Activated CD4-positive, alpha-beta T cell treated with anti-CD3 and anti-CD28 coated beads, Interleukin-2, amount 10 ng/mL, durations not matched to agents 24 days and 14 days (primary cell): ENCODE results near the gene SLC5A3. TPM values are rescaled to one million over a fixed set of nuclear protein-coding genes. Genes with fewer than 3 reads are reported as not detected.
A peak's percentile ranks its signal among the peaks of the same experiment; 100 is the strongest.

ENCODE experiments used
- DNase-seq: peaks from one replicate; pipeline ENCODE4 v3.0.0; 2022
- H3K27ac Mint-ChIP-seq: one replicate; pipeline ENCODE4 v1.8.0; 2022; ENCODE audit warnings: mild to moderate bottlenecking, mixed read lengths
- H3K27me3 Mint-ChIP-seq: one replicate; pipeline ENCODE4 v1.8.0; 2022; ENCODE audit warnings: mixed read lengths
- H3K36me3 Mint-ChIP-seq: one replicate; pipeline ENCODE4 v1.8.0; 2022; ENCODE audit warnings: low read depth, mild to moderate bottlenecking, mixed read lengths
- H3K4me1 Mint-ChIP-seq: one replicate; pipeline ENCODE4 v1.8.0; 2021; ENCODE audit warnings: mixed read lengths
- H3K4me3 Mint-ChIP-seq: one replicate; pipeline ENCODE4 v1.8.0; 2022; ENCODE audit warnings: mild to moderate bottlenecking, moderate library complexity, mixed read lengths
- H3K9me3 Mint-ChIP-seq: one replicate; pipeline ENCODE4 v1.8.0; 2021; ENCODE audit warnings: mixed read lengths
- intact Hi-C: fragments of 100-400 bp; cut with micrococcal nuclease; formaldehyde crosslinking; loops from one replicate; pipeline ENCODE4 v1.15.1; 2023
- total RNA-seq: library from RNA; stranded (reverse); gene quantifications from 2 replicates; pipeline ENCODE4 v1.2.3, GENCODE V29; 2022

Gene SLC5A3
- total RNA-seq, 1 donor from 2014 or later = 55.4 TPM

DNA sequence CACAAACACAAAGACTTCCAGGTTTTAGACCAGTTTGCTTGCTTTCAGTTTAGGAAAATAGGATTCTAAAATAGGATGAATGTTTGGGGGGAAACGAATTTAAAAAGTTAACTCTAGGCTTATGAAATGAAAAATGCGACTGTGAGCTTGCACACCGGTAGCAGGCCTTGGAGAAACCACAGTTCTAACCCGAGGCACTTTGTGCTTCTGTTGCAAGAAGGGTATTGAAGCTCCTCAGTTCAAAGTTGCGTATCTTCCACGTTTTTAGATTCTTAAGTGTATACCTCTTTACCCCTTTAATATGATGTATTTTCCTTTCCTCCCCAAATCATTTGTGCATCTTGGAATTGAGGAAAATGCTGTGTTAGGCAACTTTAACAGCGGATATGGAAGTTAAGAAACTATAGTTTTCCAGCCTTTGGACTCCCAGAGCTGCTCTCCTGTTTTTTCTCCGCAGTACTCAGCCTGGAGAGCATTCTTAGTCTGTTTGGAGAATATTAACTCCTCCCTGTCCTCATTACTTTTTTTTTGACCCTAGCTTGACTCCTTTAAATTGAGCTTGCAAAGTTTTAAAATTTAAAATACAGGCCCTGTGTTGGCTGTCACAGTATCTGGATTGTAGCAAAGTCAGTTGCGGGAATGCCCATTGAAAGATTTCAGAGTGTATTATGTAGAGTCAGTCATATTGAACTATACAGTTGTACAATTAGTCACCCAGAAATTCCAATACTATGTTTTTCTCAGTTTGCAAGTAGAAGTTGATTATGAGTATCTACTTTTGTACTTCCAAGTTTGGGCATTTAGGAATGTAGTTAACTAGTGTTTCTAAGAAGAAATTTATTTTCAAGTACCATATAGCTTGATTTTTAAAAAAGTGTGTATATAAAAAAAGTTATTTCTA, 2.6 kb downstream of the SLC5A3 start:
- Mint-ChIP-seq H3K27me3 (no peaks in the 10 kb centered on the region), H3K9me3 (no peaks in the 10 kb centered on the region), H3K36me3 (peaks cover 65% of the 10 kb centered on the region), H3K4me3 (peak overlapping the region; percentile 96), H3K27ac (peak overlapping the region; percentile 90), H3K4me1 (peaks cover 66% of the 10 kb centered on the region)
- intact Hi-C loops = loop anchor here (1.0 to 5.0 kb wide), 6 partner anchors 44 to 273 kb away; no protein-coding TSS in a partner anchor
- DNase-seq = peak; percentile 70

DNA sequence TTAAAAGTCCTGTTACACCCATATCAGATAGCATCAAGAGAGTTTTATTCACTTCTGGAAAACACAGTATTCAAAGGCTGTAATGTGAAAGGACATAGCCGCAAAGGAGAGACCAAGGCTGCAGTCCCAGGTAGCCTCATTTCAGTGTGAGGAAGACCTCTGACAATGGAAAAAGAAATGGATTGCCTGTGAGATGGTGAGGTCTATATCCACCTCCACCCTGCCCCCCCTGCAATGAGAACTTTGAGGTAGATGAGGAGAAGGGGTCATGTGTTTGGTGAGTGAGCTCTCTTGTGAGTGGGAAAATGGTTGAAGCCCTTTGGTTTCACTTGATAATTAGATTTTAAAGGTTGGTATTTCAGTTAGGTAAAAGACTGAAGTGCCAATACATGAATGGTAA, 3.5 kb downstream of the SLC5A3 start:
- Mint-ChIP-seq H3K27ac (peak overlapping the region; percentile 90), H3K4me3 (peak overlapping the region; percentile 96), H3K36me3 (peaks cover 72% of the 10 kb centered on the region), H3K4me1 (peaks cover 71% of the 10 kb centered on the region), H3K9me3 (no peaks in the 10 kb centered on the region), H3K27me3 (no peaks in the 10 kb centered on the region)
- intact Hi-C loops = loop anchor here (1.0 to 5.0 kb wide), 4 partner anchors 45 to 122 kb away; no protein-coding TSS in a partner anchor
- DNase-seq = peak; percentile 58

DNA sequence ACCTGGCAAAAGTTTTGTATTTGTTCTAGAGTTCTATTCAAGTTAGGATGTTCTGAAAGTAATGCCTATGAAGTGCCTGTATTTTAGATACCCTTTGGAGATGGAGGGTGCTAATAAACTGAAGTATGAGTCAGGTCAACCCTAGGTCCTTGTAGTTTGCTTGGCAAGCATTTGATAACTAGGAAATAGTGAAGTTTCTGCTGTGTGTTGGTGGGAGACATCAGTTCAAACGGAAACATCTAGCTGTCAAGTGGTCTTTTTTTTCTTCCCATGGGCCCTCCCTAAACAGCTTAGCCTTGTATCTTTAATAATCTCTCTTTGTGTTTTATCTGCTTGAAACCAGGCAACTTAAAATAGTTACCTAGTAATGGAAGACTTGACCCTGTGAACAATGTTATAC, 4.5 kb downstream of the SLC5A3 start:
- Mint-ChIP-seq H3K27me3 (no peaks in the 10 kb centered on the region), H3K4me1 (peaks cover 79% of the 10 kb centered on the region), H3K27ac (peak overlapping the region; percentile 71), H3K36me3 (peaks cover 80% of the 10 kb centered on the region), H3K4me3 (peak overlapping the region; percentile 69), H3K9me3 (no peaks in the 10 kb centered on the region)
- intact Hi-C loops = loop anchor here (2.0 to 5.0 kb wide), 5 partner anchors 46 to 153 kb away; no protein-coding TSS in a partner anchor
- peak; percentile 55 for DNase-seq

DNA sequence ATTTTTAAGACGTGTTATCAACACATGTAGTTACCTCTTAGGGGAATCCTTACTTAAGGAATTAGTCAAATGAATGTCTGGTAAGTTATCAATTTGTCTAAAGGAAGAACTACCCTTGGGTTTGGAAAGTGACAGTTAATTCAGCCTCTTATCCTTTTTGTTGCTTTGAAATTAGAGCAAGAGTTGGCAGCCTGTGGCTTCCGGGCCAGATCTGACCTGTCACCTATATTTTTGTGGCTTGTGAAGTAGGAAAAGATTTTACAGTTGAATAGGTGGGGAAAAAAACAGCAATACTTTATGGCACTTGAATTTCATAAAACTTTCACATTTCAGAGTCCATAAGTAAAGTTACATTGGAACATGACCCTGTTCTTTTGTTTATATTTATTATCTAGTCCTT, 5.5 kb downstream of the SLC5A3 start:
- H3K9me3 Mint-ChIP-seq = no peaks in the 10 kb centered on the region
- H3K4me3 Mint-ChIP-seq = peak overlapping the region; percentile 69
- no peaks in the 10 kb centered on the region for H3K27me3 Mint-ChIP-seq
- H3K4me1 Mint-ChIP-seq = peaks cover 89% of the 10 kb centered on the region
- DNase-seq = peak; percentile 74
- H3K36me3 Mint-ChIP-seq = peaks cover 90% of the 10 kb centered on the region
- peak overlapping the region; percentile 71 for H3K27ac Mint-ChIP-seq
- intact Hi-C loops = loop anchor here (2.0 to 5.0 kb wide), 3 partner anchors 47 to 154 kb away; no protein-coding TSS in a partner anchor

DNA sequence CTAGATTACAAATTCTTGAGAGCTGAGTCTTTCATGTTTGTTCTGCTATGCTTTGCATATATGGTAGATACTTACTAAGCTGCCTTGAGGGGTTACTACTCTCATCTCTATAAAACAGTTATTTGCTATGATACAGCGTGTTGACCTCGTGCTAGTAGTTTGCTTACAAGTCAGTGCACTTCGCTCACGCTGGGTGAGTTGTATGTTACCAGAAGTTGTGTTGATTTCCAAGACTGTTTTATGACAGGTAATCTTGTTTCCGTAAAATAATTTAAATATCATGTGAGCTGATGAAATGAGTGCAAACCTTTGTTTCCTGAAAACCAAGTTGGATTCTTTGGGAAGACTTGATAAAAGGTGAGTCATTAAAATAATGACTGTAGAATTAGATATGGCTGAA, 7.3 kb downstream of the SLC5A3 start:
- H3K4me3 Mint-ChIP-seq = peak overlapping the region; percentile 68
- intact Hi-C loops = no loop called here
- H3K36me3 Mint-ChIP-seq = peaks cover 85% of the 10 kb centered on the region

DNA sequence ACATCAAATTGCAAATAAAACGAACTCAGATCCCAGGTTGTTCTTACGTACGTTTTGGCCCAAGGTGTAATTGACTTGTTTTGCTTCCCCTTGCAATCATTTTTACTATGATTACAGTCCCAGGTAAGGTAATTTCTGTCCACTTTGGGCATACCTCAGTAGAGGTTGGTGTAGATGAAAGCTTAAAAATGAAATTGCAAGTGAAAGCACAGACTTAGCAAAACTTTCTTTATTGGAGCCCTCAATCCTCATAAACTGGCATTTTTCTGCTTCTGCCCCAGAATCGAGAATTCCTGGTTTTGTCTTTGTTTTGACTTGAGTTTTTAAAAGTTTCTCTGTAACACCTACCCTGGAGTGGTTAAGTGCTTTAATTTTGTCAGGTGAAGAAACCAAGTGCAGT, 9.4 kb downstream of the SLC5A3 start:
- intact Hi-C loops = no loop called here

More for the DNA sequence above, 7.3 kb downstream of the SLC5A3 start:
- Mint-ChIP-seq H3K9me3 (no peaks in the 10 kb centered on the region), H3K4me1 (peaks cover 83% of the 10 kb centered on the region), H3K27ac (no peak overlapping the region), H3K27me3 (no peaks in the 10 kb centered on the region)
- DNase-seq = no peak

DNA sequence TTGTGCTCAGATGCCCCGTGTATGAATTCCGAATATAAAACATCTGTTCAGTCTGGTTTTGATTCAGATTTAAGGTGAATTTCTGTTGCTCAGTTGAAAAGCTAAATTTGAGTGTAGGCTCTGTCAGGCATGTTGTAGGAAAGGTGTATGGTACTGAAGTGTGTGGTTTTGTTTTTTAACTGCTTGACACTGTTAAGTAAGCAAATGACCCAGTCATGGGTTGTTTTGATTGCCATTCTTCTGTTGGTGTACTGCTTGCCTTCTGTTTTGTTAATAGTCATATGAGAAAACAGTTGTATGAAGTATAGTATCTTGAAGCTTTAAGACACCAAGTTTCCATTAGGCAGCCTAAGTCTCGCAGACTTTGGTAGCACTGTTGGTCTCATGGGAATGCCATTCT, 10.0 kb downstream of the SLC5A3 start:
- Mint-ChIP-seq H3K36me3 (peaks cover 62% of the 10 kb centered on the region), H3K4me1 (peaks cover 60% of the 10 kb centered on the region), H3K27me3 (no peaks in the 10 kb centered on the region), H3K4me3 (peak overlapping the region; percentile 51), H3K9me3 (no peaks in the 10 kb centered on the region), H3K27ac (peak overlapping the region; percentile 62)
- DNase-seq = peak; percentile 45
- intact Hi-C loops = no loop called here

More for the DNA sequence above, 9.4 kb downstream of the SLC5A3 start:
- H3K4me1 Mint-ChIP-seq = peaks cover 66% of the 10 kb centered on the region
- no peaks in the 10 kb centered on the region for H3K27me3 Mint-ChIP-seq
- H3K4me3 Mint-ChIP-seq = peak overlapping the region; percentile 51
- peak; percentile 51 for DNase-seq
- H3K36me3 Mint-ChIP-seq = peaks cover 68% of the 10 kb centered on the region
- no peaks in the 10 kb centered on the region for H3K9me3 Mint-ChIP-seq
- peak overlapping the region; percentile 62 for H3K27ac Mint-ChIP-seq

DNA sequence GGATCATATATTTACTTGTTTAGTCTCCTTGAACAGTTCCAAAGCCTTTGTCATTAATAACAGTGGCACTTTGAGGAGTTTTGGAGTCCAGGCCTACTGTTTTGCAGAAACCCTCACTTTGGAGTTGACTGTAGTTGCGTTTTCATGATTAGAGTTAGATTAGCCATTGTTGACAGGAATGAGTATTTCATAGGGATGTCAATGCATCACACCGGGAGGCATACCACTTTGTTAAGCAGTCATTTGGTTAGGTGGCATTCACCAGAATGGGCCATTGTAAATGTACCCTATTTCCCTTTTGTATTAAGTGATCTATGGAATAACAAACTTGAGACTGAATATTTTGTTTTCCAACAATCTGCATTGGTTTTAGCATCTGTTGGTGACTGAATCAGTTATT, 11.8 kb downstream of the SLC5A3 start:
- Mint-ChIP-seq H3K27ac (peak overlapping the region; percentile 10), H3K36me3 (peaks cover 54% of the 10 kb centered on the region), H3K9me3 (no peaks in the 10 kb centered on the region), H3K27me3 (no peaks in the 10 kb centered on the region), H3K4me1 (peaks cover 51% of the 10 kb centered on the region), H3K4me3 (peak overlapping the region; percentile 19)
- intact Hi-C loops = no loop called here
- DNase-seq = no peak

DNA sequence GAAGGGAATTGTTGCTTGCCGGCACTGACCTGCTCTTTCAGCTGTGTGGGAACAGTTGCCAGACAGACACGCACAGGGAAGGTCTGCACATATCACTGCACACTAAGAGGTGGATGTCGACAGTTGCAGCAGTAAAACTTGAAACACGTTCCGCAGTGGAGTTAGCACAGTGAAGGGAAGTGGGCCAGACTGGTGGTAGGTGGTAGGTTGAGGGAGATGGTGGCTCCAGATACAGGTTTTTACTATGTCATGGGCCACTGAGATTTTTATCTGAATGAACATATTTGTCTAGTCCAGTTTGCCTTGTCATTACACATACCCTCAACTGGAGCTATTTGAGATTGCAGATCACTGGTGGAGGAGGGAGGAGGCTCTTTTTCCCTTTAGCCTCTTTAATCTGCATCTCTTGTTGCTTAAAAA, 13.5 kb downstream of the SLC5A3 start:
- intact Hi-C loops = no loop called here
- Mint-ChIP-seq H3K4me1 (peaks cover 46% of the 10 kb centered on the region), H3K4me3 (no peak overlapping the region), H3K27ac (no peak overlapping the region), H3K36me3 (peaks cover 46% of the 10 kb centered on the region), H3K27me3 (no peaks in the 10 kb centered on the region), H3K9me3 (no peaks in the 10 kb centered on the region)
- no peak for DNase-seq

DNA sequence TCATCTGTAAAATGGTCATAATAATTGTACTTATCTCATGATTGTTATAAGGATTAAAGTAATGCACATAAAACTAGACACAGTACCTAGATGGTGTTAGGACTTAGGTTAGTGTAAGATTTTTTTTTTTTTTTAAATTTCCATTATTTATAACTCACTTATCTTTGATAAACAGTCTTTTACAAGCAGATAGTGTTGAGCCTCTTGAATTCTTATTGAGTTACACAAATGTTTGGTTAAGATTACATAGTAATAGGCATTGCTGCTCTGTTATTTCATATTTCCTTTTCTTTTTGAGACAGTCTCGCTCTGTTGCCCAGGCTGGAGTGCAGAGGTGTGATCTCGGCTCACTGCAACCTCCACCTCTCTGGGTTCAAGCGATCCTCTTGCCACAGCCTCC, 15.4 kb downstream of the SLC5A3 start:
- Mint-ChIP-seq H3K36me3 (peaks cover 41% of the 10 kb centered on the region), H3K27ac (peak overlapping the region; percentile 3), H3K27me3 (no peaks in the 10 kb centered on the region), H3K4me1 (peaks cover 36% of the 10 kb centered on the region), H3K9me3 (no peaks in the 10 kb centered on the region), H3K4me3 (peak overlapping the region; percentile 15)
- DNase-seq = no peak
- intact Hi-C loops = no loop called here

DNA sequence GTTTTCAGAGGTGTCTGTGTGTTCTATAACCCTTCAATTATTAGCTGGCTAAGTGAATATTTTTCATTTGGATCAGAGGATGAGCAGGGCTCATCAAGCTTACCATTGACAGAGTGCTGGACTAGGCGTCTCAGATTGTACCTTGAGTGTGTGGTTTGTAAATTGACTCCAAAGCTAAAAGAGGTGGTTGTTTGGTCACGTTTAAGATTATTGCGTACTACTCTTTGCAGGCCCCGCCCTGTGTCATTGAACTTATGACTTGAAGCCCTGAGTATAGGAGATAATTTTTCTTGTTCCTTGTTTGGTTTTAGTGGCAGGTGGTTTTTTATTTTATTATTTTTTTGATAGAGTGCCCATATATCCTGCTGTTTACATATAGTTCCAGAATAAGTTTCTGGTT, 17.7 kb downstream of the SLC5A3 start:
- no peaks in the 10 kb centered on the region for H3K27me3 Mint-ChIP-seq
- no peak overlapping the region for H3K4me3 Mint-ChIP-seq
- no peak for DNase-seq
- peaks cover 51% of the 10 kb centered on the region for H3K36me3 Mint-ChIP-seq
- peaks cover 35% of the 10 kb centered on the region for H3K4me1 Mint-ChIP-seq
- intact Hi-C loops = no loop called here
- no peak overlapping the region for H3K27ac Mint-ChIP-seq
- H3K9me3 Mint-ChIP-seq = no peaks in the 10 kb centered on the region

DNA sequence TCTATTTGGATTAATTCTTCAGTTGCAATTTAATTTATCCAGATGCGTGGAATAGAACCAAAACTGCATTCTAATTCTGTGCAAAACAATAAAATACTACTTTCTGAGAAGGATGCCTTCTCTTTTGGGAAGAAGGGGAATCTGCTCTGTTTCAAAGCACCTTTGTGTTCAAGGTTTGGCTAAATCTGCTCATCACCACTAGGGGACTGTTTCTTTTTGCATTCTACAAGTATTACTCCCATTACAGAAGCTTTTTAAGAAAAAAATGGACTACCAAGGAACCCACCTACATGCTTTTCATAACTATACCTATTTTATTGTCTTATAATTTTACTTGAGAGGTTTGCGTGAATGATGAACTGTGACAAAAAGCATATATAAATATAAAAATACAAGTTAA, 18.2 kb downstream of the SLC5A3 start:
- no peak overlapping the region for H3K4me3 Mint-ChIP-seq
- H3K36me3 Mint-ChIP-seq = peaks cover 56% of the 10 kb centered on the region
- no peaks in the 10 kb centered on the region for H3K9me3 Mint-ChIP-seq
- H3K27ac Mint-ChIP-seq = peak overlapping the region; percentile 43
- intact Hi-C loops = no loop called here
- no peaks in the 10 kb centered on the region for H3K27me3 Mint-ChIP-seq
- H3K4me1 Mint-ChIP-seq = peaks cover 37% of the 10 kb centered on the region
- no peak for DNase-seq

DNA sequence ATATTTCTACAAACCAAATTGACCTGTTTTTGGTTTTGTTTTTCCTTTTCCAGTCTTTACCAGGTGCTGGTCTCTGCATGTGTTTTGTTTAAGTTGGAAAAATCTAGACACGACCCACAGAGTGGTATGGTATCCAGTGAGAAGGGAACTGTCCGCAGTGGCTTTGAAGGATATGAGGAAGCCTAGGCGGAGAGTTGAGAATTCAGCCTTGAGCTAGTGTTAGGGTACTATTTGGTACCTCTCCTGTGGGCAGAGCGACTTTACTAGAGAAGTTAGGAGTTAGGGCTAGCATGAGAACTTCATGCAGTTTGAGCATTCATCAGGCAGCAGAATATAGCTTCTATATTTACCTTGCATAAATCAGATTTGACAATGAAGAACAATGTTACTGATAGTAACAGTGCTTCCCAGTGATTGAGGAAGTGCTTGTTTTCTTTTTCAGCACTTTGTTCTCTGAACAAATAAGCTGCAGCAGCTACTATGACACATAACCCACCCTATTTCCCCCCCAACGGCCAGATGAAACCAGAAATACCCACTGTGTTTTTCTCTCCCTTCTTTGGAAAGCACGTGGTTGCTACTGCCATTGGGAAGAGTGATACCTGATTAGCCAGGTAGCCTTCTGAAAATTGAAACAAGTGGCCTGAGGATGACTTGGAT, 19.0 kb downstream of the SLC5A3 start:
- Mint-ChIP-seq H3K4me1 (peaks cover 45% of the 10 kb centered on the region), H3K27ac (peak overlapping the region; percentile 1)

DNA sequence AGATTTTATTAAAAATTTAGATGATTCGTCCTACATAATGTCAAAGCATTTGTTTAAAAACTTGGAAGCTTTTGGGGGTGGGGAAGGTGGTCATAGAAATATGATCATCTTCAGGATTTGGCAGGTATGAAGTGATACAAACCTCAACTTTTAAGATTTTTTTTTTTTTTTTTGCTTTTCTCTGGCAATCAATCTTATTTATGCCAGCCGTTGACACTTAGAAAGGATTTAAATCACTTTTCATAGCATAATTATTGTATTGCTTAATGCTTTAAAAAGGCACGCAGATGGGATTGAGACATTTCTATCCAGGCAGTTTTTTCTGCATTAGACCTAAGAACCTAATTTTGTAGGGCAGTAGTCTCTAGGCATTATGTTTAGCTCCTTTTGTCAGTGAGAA, 19.7 kb downstream of the SLC5A3 start:
- Mint-ChIP-seq H3K4me1 (peaks cover 45% of the 10 kb centered on the region), H3K36me3 (peaks cover 71% of the 10 kb centered on the region), H3K27me3 (no peaks in the 10 kb centered on the region), H3K9me3 (no peaks in the 10 kb centered on the region), H3K27ac (no peak overlapping the region), H3K4me3 (no peak overlapping the region)
- DNase-seq = no peak
- intact Hi-C loops = no loop called here

More for the DNA sequence above, 19.0 kb downstream of the SLC5A3 start:
- no peaks in the 10 kb centered on the region for H3K9me3 Mint-ChIP-seq
- intact Hi-C loops = no loop called here
- no peak overlapping the region for H3K4me3 Mint-ChIP-seq
- DNase-seq = no peak
- H3K36me3 Mint-ChIP-seq = peaks cover 64% of the 10 kb centered on the region
- H3K27me3 Mint-ChIP-seq = no peaks in the 10 kb centered on the region
